Activated CD4-positive, CD25-positive, alpha-beta regulatory T cell treated with anti-CD3 and anti-CD28 coated beads, Interleukin-2, amount 50 U/mL, for 72 hours (primary cell): ENCODE measurements around the gene PHLDB1.
A peak's percentile ranks its signal among the peaks of the same experiment; 100 is the strongest.
"Not testable (repeated sequence)": the region's sequence is repeated elsewhere in the genome, so short reads cannot be mapped to it uniquely, and the experiment has no call there.

ENCODE experiments used
- DNase-seq: peaks from one replicate; pipeline ENCODE4 v3.0.0; 2021

PHLDB1 gene

GRCh38 chr11:118606157-118606843, 1.1 kb upstream of the PHLDB1 start:
- no peak for DNase-seq

DNA sequence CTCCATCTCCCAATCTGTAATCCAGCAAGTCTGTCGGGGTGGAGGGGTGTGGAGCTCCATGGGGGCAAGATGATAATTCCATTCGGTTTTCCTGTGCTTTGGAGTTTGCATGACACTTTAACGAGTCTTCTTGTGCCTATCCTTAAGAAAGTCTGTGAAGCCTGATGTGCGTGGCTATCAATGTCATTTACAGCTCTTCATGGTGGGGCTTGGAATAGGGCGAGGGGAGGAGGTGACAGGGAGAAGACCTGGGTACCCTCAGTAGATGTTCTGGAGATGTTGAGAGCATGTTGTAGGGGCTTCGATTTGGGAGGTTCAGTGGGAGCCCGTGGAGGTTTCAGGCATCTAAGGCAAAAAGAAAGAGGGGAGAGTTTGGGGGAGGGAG, 579 bp upstream of the PHLDB1 start:
- no peak for DNase-seq

DNA sequence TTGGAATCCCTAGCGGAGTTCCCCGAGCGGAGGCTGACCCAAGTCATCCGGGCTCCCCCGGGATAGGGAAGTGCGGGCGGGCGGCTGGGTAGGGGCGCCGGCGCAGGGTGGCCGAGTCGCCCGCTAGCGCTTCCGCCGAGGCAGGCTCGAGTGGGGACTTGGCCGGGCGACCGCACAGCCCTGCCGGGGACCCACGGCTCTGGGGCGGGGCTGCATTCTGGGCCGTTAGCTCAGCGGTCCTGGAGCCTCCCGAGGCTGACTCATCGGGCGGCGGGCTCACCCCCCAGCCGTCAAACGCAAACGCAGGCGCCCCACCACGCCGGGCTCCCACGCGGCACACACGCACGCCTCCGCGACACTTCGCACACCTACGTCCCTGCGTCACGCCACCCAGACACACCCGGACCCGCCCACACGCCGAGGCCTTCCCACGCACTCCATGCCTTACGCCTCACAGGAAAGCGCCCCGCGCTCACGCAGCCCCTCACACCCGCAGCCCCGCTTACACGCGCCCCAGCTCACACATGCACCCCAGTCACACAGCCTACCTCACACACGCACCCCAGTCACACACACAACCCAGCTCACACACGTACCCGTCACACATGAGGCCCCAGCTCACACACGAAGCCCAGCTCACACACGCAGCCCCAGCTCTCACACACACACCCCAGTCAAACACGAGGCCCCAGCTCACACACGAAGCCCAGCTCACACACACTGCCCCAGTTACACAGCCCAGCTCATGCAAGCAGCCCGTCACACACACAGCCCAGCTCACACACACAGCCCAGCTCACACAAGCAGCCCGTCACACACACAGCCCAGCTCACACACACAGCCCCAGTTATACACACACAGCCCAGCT, 1.2 kb downstream of the PHLDB1 start:
- peak; percentile 61 for DNase-seq

DNA sequence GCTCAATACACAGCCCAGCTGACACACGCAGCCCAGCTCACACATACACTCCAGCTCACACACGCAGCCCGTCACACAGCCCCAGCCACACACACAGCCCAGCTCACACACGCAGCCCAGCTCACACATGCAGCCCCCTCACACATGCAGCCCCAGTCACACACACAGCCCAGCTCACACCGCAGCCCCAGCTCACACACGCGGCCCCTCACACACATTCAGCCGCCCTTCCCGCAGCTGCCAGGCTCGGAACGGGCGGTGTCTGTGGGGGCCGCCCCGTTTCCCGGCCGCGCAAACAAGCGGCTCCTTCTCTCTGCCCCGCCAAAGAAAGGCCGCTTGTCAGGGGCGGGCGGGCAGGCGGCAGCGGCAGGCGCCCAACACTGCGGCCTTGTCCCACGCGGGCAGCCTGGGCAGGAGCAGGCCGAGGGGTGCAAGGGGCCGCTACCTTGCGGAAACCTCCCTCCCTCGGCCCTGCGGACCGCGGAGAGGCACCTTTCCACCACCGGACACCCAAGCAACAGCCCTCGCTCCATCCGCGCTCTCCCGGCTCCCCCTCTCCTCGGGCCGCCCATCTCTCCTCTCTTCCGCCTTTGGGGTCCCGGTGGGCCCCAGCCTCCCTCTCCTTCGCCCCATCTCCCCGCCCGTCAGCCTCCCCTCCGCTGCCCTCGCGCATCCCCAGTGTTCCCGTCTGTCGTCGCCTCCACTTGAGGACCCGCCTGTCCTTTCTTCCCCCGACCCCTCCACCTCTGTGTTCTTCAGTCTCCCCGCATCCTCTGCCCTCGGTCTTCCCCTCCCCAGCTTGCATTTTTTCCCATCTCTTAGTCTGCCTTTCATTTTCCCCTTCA, 2.2 kb downstream of the PHLDB1 start:
- peak; percentile 44 for DNase-seq

DNA sequence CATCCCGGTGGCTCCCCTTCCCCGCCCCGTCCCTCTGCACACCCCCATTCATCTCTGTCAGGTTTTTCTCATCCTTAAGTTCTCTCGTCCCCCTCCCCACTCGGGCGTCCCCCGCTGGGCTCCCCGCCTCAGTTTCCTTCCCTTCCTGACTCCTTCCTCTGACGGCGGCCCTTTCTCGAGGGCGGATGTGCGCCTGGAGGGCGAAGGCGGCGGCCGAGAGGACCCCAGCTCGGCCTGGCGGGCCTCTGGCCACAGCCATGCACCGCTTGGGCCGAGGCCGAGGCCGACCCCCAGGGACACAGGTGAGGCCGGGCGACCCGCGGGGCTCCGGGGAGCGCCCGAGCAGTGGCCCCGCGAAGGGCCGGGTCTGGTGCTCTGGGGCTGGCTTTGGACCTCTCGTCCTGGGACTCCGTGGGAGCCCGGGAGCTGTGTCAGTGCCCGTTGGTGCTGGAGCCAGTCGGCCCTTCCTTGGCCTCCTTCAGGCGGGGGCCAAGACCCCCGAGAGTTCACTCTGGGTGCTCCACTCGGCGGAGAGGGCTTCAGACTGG, 2.9 kb downstream of the PHLDB1 start:
- DNase-seq: peak; percentile 38

- peak; percentile 90 for DNase-seq
These were observed 3.5 kb downstream of the PHLDB1 start for GRCh38 chr11:118610773-118611432.

- DNase-seq: not testable (repeated sequence)
These were observed 4.0 kb downstream of the PHLDB1 start for GRCh38 chr11:118611433-118611795.

- no peak for DNase-seq
These were observed 5.0 kb downstream of the PHLDB1 start for GRCh38 chr11:118612378-118612777.

DNA sequence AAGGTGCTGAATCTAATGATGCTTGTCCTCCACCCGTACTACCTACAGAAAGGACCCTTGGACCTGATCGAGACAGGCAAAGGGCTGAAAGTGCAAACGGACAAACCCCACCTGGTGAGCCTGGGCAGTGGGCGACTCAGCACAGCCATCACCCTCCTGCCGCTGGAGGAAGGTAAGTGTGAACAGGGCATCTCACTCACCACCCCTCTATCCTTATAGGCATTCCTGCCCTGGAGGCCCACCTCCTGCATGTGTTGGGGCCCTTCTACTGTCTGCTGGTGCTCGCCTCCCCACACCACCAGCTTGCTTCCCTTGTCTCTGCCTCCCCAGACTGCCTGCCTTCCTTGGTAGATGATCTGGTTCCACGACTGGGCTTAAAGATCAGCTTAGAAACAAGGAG, 7.1 kb downstream of the PHLDB1 start:
- DNase-seq: no peak

DNA sequence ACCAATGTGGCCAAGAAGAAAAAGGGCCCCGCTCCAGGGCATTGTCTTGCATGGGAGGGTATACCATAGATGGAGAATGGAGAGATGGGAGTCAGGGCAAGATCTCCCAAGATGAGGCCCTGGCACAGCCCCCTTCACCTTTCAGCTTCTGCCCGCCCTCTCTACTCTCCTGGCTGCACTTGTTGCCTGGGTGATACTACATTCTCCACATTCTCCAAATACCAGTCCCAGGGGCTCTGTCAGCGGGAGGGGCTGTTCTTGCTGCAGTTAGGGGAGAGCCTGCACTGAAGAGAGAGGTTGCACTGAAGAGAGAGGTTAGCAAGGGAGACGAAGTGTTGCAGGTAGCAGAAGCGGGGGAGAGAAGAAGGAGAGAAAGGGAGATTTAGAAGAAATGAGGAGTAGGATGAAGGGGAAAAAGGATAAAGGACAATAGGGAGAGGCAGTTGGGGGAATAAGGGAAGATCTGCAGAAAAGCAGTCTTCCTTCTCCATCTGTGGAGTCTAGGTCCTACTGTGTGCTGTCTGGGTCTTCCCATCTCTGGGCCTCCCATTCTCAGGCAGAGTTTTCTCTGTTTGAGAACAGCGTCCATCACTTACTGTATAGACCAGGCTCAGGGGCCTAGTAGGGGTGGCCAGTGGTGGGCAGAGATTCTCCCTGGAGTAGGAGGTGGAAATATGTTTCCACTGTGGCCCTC, 8.0 kb downstream of the PHLDB1 start:
- no peak for DNase-seq

- DNase-seq: no peak
These were observed 8.6 kb downstream of the PHLDB1 start for GRCh38 chr11:118615976-118616371.

DNA sequence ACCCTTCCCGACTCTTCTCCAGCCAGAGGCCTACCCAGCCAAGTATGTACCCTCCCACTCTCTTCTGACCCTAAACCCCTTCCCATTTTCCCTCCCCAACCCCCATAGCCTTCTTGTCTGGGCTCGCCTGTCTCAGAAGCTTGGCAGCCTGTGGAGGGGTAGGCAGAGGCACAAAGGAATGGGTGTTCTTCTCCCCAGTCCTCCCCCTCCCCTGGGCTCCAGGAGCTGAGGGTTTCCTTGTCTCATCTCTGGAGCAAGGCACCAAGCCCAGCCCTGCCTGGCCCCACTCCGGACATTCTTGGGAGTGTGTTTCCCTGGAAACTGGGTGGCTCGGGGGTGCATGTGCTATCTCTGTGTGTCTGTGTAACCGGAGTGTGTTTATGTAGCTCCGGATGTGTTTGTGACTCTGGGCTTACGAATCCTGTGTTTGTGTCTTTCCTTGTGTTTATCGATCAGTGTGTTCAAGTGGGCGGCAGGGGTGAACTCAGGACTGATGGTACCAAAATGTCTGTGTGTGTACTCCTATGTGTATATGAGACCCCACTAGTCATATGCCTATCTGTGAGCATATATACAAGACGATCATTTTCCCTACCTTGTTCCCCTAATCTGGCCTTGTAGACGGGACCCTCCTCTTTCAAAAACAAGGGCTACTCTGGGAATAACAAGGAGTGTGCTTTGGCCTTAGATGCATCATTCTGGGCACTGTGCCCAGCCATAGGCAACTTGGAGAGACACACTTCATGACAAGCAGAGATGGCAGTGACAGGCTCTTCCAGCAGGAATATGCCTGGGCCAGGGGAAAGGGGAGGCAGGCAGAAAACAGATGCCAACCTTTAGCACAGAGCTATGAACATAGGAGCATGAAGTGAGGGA, 10.9 kb downstream of the PHLDB1 start:
- DNase-seq: no peak

- DNase-seq: no peak
These were observed 11.6 kb downstream of the PHLDB1 start for GRCh38 chr11:118618991-118619375.

- DNase-seq: no peak
These were observed 12.2 kb downstream of the PHLDB1 start for GRCh38 chr11:118619444-118620197.

DNA sequence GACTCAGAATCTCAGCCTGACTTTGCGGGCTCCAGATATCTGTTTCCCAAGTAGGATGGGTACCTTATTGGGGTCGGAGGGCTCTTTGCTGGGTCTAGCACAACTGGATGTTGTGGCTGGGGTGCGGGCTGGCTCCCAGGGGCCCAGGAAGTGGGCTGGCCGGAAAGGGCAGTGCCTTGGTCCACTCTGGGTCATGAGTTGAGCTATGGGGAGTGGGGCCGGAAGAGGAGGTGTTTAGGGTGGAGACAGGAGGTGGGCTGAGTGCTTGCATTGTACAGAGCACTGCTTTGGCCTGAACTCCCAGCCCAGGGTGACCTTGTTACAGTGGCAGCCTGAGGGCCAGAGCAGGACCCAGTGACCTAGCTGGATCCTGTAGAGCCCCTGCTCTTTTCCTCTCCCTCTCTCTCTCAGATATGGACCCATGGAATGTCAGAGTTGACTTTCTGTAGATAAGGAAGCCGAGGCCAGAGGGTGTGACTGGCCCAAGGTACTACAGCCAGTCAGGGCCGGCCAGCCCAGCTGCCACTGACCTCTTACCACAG, 13.2 kb downstream of the PHLDB1 start:
- no peak for DNase-seq

DNA sequence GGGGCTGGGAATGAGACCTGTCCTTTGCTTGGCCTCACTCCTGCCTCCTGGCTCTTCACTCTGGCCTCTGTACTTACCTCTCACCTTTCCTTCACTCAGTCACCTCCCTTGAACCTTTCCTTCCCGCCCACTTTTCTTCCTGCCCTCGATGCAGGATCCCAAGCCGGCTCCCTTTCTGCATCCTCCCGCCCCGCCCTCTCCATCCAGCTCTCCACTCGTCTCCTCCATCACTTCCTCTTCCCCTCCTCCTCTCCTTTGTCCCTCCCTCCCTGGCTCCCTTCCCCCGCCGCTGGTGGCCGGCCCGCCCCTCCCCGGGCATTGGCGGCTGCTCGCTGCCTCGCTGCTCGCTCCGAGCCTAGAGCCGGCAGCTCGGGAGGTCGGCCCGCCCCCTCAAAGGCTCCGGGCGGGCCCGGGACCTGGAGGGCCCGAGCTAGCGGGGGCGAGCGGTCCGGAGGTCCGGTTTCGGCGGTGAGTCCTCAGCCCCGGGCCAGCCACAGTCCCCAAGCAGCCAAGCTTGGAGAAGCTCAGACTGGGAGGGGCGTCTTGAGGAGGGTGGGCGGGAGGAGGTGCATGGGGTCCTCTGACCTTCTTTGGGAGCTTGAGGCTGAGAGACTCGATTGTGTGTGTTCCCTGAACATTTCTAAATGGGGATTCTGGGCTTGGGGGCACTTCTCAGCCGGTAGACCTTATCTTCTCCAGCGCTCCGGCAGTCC, 13.8 kb downstream of the PHLDB1 start:
- DNase-seq: no peak

DNA sequence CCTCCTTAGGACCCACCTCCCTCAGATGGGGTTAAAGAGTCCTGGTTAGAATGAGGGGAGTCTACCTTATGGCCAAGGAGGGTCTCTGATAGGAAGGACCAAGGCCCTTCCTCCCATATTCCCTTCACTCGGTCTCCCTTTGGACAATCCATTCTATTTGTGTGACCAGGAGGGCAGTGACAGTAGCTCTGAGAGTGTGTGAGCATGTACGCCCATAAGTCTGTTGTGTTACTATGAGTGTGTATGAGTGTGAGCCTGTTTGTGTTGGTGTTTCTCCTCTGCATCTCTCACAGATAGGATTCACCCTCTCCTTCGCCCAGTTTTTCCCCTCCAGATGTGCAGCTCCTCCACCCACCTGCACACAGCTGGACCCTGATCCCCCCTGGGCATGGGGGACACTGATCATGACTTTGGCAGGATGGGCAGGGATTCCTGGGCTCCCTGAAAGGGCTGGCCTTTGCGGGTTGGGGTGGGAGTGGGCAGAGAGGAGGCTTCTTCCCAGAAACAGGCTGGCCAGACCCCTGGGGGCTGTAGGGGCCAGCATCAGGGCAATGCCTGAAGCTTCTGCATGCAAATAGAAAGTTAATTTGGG, 14.5 kb downstream of the PHLDB1 start:
- no peak for DNase-seq

DNA sequence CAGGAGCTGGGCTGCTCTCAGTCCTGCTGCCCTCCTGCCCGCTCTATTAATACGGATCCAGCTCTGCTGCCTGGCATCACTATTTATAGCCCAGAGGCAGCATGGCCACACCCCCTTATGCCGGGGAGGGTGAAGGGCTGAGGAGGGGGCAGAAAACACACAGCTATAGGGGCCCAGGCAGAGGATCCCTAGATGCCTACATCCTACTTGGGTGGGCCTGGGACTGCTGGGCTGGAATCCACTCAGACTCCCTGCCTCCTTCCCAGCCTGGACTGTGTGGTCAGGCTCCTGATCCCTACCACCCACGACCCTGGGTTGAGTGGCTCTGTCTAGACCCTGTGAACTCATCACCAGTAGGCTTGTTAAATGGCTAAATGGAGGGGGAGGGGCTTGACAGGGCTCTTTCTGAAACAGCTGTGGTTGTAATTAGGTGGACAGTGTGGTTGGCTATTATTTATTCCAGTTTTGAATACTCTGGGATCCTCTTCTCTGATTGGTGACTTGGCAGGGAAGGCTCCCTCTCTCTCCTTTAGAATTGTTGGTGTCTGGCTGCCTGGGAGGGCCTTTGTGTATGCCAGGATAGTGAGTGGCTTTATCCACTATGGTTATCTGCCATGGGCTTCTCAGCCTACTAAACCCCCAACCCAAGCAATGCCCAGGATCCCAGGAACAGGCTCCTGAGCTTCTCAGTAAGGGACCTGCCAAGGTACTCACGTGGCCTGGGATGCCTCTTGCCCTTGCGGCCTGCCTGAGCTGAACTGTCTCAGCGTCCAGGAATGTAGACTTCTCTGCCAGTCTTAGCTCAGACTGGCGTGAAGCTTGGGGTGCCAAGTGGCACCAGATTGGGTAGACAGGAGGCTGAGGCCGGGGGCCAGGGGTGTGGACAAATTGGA, 15.2 kb downstream of the PHLDB1 start:
- no peak for DNase-seq
